Lower lobe of right lung (tissue), 2 donors: ENCODE measurements around the gene GPR37L1. TPM values are rescaled to one million over a fixed set of nuclear protein-coding genes. Genes with fewer than 3 reads are reported as not detected.
A peak's percentile ranks its signal among the peaks of the same experiment; 100 is the strongest.

ENCODE experiments used
- ATAC-seq, 2 donors: fragments of 200-7000 bp; cut with Tn5 transposase; one replicate each; pipeline ENCODE4 v1.9.1; 2020 to 2022; ENCODE audit warnings: mild to moderate bottlenecking in 2 of 2, moderate library complexity in 2 of 2
- DNase-seq: peaks from one replicate; pipeline ENCODE4 v3.0.0-alpha.2; 2020
- H3K27ac ChIP-seq: fragments of 200-600 bp; one replicate; pipeline ENCODE4 v1.8.0; 2022
- H3K27me3 ChIP-seq: fragments of 200-600 bp; one replicate; pipeline ENCODE4 v1.8.0; 2022; ENCODE audit warnings: low read depth
- H3K36me3 ChIP-seq: fragments of 200-600 bp; one replicate; pipeline ENCODE4 v1.8.0; 2022; ENCODE audit warnings: mild to moderate bottlenecking
- H3K4me1 ChIP-seq: fragments of 200-600 bp; one replicate; pipeline ENCODE4 v1.8.0; 2022
- H3K4me3 ChIP-seq: fragments of 200-600 bp; one replicate; pipeline ENCODE4 v1.8.0; 2022; ENCODE audit warnings: mild to moderate bottlenecking
- H3K9me3 ChIP-seq: fragments of 200-600 bp; one replicate; pipeline ENCODE4 v1.8.0; 2022
- CTCF ChIP-seq: fragments of 200-600 bp; IDR thresholded peaks from one replicate; pipeline ENCODE4 v1.8.0; 2022; ENCODE audit warnings: antibody characterized with exemption, mild to moderate bottlenecking
- intact Hi-C: fragments of 100-400 bp; cut with DNase I; formaldehyde crosslinking; loops from one replicate; pipeline ENCODE4 v1.11.0; 2022
- total RNA-seq: library from RNA; stranded (reverse); fragmentation: NEBNext Ultra II Directional; extraction: Animal tissue kit (Norgen Biotek cat#: 25700); gene quantifications from one replicate; pipeline ENCODE4 v1.2.1, GENCODE V29; 2021
- donor health status: DM: no; HTN: yes; CAD: no; lungs with severe emphysema.

Gene GPR37L1
- total RNA-seq, 1 donor from 2014 or later: 0.06 TPM

- no peak for DNase-seq
- Histone ChIP-seq H3K27ac (no peak overlapping the region), H3K4me1 (peaks cover 13% of the 10 kb centered on the region), H3K9me3 (no peaks in the 10 kb centered on the region), H3K36me3 (no peaks in the 10 kb centered on the region), H3K4me3 (no peak overlapping the region), H3K27me3 (no peaks in the 10 kb centered on the region)
- no peak for TF ChIP-seq CTCF
- intact Hi-C loops: no loop called here
- no peak for ATAC-seq
Measured at GRCh38 chr1:202154148-202154765, 31.5 kb downstream of the GPR37L1 start.

- Histone ChIP-seq H3K27ac (no peak overlapping the region), H3K9me3 (no peaks in the 10 kb centered on the region), H3K4me1 (peaks cover 13% of the 10 kb centered on the region), H3K36me3 (no peaks in the 10 kb centered on the region), H3K4me3 (no peak overlapping the region), H3K27me3 (no peaks in the 10 kb centered on the region)
- peak; percentile 43 for TF ChIP-seq CTCF
- DNase-seq (peak; percentile 76), ATAC-seq (peak; percentile 79 to 82)
- intact Hi-C loops: no loop called here
Measured at GRCh38 chr1:202154766-202155477, 32.2 kb downstream of the GPR37L1 start.

- intact Hi-C loops: no loop called here
- TF ChIP-seq CTCF: no peak
- peaks cover 13% of the 10 kb centered on the region for H3K4me1 ChIP-seq
- DNase-seq: peak; percentile 83
- no peaks in the 10 kb centered on the region for H3K9me3 ChIP-seq
- peak; percentile 37 to 73 for ATAC-seq
- no peak overlapping the region for H3K27ac ChIP-seq
- H3K4me3 ChIP-seq: no peak overlapping the region
- no peaks in the 10 kb centered on the region for H3K36me3 ChIP-seq
- no peaks in the 10 kb centered on the region for H3K27me3 ChIP-seq
Measured at GRCh38 chr1:202155478-202156021, 32.8 kb downstream of the GPR37L1 start.

GRCh38 chr1:202156590-202156989 lies 33.9 kb downstream of the GPR37L1 start:
- H3K27me3 ChIP-seq: no peaks in the 10 kb centered on the region
- DNase-seq: no peak
- no peaks in the 10 kb centered on the region for H3K9me3 ChIP-seq
- no peak overlapping the region for H3K27ac ChIP-seq
- no peak for TF ChIP-seq CTCF
- intact Hi-C loops: no loop called here
- H3K4me3 ChIP-seq: no peak overlapping the region
- H3K4me1 ChIP-seq: peaks cover 22% of the 10 kb centered on the region
- H3K36me3 ChIP-seq: no peaks in the 10 kb centered on the region
- no peak for ATAC-seq

GRCh38 chr1:202157945-202158344 lies 35.2 kb downstream of the GPR37L1 start:
- no peaks in the 10 kb centered on the region for H3K27me3 ChIP-seq
- H3K4me3 ChIP-seq: no peak overlapping the region
- H3K27ac ChIP-seq: no peak overlapping the region
- peaks cover 33% of the 10 kb centered on the region for H3K4me1 ChIP-seq
- ATAC-seq (no peak), DNase-seq (no peak)
- H3K9me3 ChIP-seq: no peaks in the 10 kb centered on the region
- intact Hi-C loops: no loop called here
- no peak for TF ChIP-seq CTCF
- H3K36me3 ChIP-seq: no peaks in the 10 kb centered on the region
